Stimulated activated naive B cell treated with anti-CD40 and anti-IgM and Interleukin-4, amounts not matched to agents 10 μg/mL and 1 μg/mL and 100 μg/mL, for 72 hours (primary cell): Measurements from ENCODE around the gene FUZ.

Experiments used
- ATAC-seq, 2 donors: fragments of 150-1000 bp; cut with Tn5 transposase; replicated peaks; 2 replicates each; pipeline ENCODE4 v1.10.0; 2021; ENCODE audit warnings: moderate library complexity in 1 of 2
- DNase-seq: peaks from one replicate; pipeline ENCODE4 v3.0.0; 2021
- H3K27ac Mint-ChIP-seq: one replicate; pipeline ENCODE4 v1.8.0; 2022; ENCODE audit warnings: mild to moderate bottlenecking, mixed read lengths
- H3K27me3 Mint-ChIP-seq, 2 donors: one replicate each; pipeline ENCODE4 v1.8.0; 2022; ENCODE audit warnings: mixed read lengths in 2 of 2
- H3K36me3 Mint-ChIP-seq, 2 donors: one replicate each; pipeline ENCODE4 v1.8.0; 2022; ENCODE audit warnings: mixed read lengths in 2 of 2, mild to moderate bottlenecking in 1 of 2
- H3K4me1 Mint-ChIP-seq, 2 donors: one replicate each; pipeline ENCODE4 v1.8.0; 2022; ENCODE audit warnings: mixed read lengths in 2 of 2, mild to moderate bottlenecking in 1 of 2
- H3K4me3 Mint-ChIP-seq, 2 donors: one replicate each; pipeline ENCODE4 v1.8.0; 2022; ENCODE audit warnings: mild to moderate bottlenecking in 2 of 2, mixed read lengths in 2 of 2, moderate library complexity in 1 of 2
- H3K9me3 Mint-ChIP-seq, 2 donors: one replicate each; pipeline ENCODE4 v1.8.0; 2022; ENCODE audit warnings: mixed read lengths in 2 of 2, mild to moderate bottlenecking in 1 of 2

Gene FUZ

GRCh38 chr19:49766007-49766929 is 46.8 kb downstream of the FUZ start:
- DNase-seq (peak; percentile 99), ATAC-seq (peak; percentile 91 to 92)
- no peaks in the 10 kb centered on the region for H3K27me3 Mint-ChIP-seq
- no peaks in the 10 kb centered on the region for H3K9me3 Mint-ChIP-seq
- H3K4me3 Mint-ChIP-seq: peak overlapping the region; percentile 83 to 99
- H3K4me1 Mint-ChIP-seq: peaks cover 25 to 26% of the 10 kb centered on the region in 2 donors
- H3K36me3 Mint-ChIP-seq: peaks cover 3 to 11% of the 10 kb centered on the region in 2 donors
- peak overlapping the region; percentile 98 for H3K27ac Mint-ChIP-seq

- H3K9me3 Mint-ChIP-seq: no peaks in the 10 kb centered on the region
Measured at GRCh38 chr19:49764341-49764740, 48.8 kb downstream of the FUZ start.

DNA sequence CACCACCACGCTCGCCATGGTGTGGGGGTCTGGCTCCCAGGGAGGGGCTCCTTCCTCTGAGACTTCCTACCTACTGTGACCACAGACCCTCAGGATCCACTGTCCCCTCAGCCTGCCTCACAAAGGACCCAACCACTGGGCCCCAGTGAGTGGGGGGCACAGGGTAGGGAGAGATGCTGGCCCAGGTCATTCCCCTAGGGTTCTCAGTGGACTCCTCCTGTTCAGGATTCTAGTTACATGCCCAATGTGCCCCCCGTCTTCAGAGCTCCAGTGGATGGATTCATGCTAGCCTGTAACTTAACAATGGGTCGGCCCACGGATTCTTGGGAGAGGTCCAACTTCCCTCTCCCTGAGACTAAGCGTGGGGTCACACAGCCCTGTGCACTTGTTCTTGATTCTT is 49.9 kb downstream of the FUZ start, which contains the start of gene TSKS:
TSS of gene TSKS (minus strand) at position 77 of the 400 bp plus-strand sequence. CDS start at position 18, 59 bp downstream.
- ATAC-seq: no peak
- peak within 1 kb of the TSS; percentile 43 for H3K27ac Mint-ChIP-seq
- DNase-seq: no peak
- H3K4me3 Mint-ChIP-seq: no peak within 1 kb of the TSS
- H3K4me1 Mint-ChIP-seq: peaks cover 13 to 17% of the 10 kb centered on the region in 2 donors
- H3K27me3 Mint-ChIP-seq: peaks cover 0 to under 1% of the 10 kb centered on the region in 2 donors
- no peaks in the 10 kb centered on the region for H3K9me3 Mint-ChIP-seq
- peaks cover 0 to 5% of the 10 kb centered on the region in 2 donors for H3K36me3 Mint-ChIP-seq

More at GRCh38 chr19:49764341-49764740, 48.8 kb downstream of the FUZ start:
- H3K4me3 Mint-ChIP-seq: no peak overlapping the region
- H3K4me1 Mint-ChIP-seq: peaks cover 20 to 25% of the 10 kb centered on the region in 2 donors
- no peaks in the 10 kb centered on the region for H3K27me3 Mint-ChIP-seq
- ATAC-seq (no peak), DNase-seq (no peak)
- H3K27ac Mint-ChIP-seq: no peak overlapping the region
- H3K36me3 Mint-ChIP-seq: peaks cover 3 to 8% of the 10 kb centered on the region in 2 donors

DNA sequence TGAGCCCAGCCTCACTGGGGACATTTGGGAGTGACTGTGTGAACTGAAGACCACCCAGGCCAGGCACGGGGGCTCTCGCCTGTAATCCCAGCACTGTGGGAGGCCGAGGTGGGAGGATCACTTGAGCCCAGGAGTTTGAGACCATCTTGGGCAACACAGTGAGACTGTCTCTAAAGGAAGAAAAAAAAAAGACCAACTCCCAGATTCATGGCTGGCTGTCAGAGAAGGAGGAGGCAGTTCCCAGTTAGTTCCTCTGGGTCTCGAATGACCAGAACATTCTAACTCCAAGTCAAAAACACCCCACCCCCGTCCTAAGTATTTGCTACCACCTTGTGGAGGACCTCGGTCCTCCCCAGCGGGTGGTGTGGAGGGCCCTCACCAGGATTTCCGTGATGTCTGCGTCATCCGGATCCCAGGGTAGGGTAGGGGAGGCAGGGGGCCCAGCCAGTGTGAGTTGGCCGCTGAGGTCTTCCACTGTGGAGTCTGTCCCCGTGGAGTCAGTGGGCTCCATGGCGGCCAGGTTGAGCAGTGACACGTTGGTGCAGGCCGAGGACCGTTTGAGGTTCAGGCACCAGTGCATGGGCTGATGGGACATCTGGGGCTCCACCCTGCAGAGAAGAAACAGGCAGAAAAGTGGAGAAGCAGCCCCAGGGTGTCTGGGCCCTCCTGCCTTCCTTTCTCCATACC is 51.3 kb downstream of the FUZ start:
- Mint-ChIP-seq H3K4me1 (peaks cover 2 to 6% of the 10 kb centered on the region in 2 donors), H3K27ac (peak overlapping the region; percentile 51), H3K4me3 (no peak overlapping the region), H3K36me3 (no peaks in the 10 kb centered on the region), H3K27me3 (peaks cover 0 to 5% of the 10 kb centered on the region in 2 donors), H3K9me3 (no peaks in the 10 kb centered on the region)
- no peak for DNase-seq
- no peak for ATAC-seq

DNA sequence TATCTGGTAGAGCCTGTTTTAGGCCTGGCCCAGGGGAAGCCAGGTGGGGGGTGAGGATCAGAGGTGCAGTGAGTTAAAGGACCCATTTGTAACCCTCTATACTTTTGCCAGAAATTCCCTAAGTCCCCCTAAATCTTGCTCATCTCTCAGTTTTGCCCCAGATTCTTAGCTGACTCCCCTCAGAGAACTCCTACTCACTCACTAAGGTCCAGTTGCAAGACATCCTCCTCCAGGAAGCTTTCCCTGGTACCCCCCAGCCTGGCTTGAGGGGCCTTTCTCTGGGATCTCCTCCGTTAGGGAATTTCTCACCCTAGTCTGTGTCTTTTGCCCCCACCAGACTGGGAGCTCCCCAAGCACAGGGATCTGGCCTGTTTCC is 51.9 kb downstream of the FUZ start:
- H3K4me3 Mint-ChIP-seq: no peak overlapping the region
- H3K4me1 Mint-ChIP-seq: peaks cover 2 to 6% of the 10 kb centered on the region in 2 donors

DNA sequence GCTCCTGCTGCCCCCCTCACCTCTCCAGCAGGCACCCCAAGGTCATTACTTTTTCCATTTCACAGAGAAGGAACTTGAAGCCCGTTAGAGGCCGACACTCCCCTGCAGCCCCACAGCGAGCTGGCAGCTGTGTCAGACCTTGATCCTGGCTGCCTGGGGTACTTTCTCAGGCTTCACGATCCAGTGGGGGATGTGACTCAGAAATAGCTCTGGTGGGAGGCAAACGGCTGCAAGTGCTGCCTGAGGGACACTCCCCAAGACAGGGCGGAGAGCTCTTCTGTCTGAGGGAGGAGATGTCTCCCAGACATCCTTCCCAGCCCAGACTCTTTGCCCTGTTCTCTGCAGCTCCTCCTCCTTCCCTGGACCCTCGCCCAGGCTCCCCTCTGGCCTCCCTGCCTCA is 54.8 kb downstream of the FUZ start:
- H3K4me3 Mint-ChIP-seq: no peak overlapping the region
- peaks cover 0 to 5% of the 10 kb centered on the region in 2 donors for H3K27me3 Mint-ChIP-seq

More for the DNA sequence above, 51.9 kb downstream of the FUZ start:
- no peaks in the 10 kb centered on the region for H3K9me3 Mint-ChIP-seq
- no peak for DNase-seq
- peaks cover 0 to 5% of the 10 kb centered on the region in 2 donors for H3K27me3 Mint-ChIP-seq
- no peaks in the 10 kb centered on the region for H3K36me3 Mint-ChIP-seq
- H3K27ac Mint-ChIP-seq: peak overlapping the region; percentile 51
- no peak for ATAC-seq

More for the DNA sequence above, 54.8 kb downstream of the FUZ start:
- H3K27ac Mint-ChIP-seq: no peak overlapping the region
- ATAC-seq (no peak), DNase-seq (no peak)
- peaks cover 0 to 2% of the 10 kb centered on the region in 2 donors for H3K4me1 Mint-ChIP-seq
- H3K36me3 Mint-ChIP-seq: peaks cover 0 to 4% of the 10 kb centered on the region in 2 donors
- H3K9me3 Mint-ChIP-seq: peaks cover 0 to 4% of the 10 kb centered on the region in 2 donors
